IMR-90 (cell line): ENCODE results near the gene RTCA.

Experiments
- CTCF ChIP-seq: conservative IDR thresholded peaks from 2 replicates; pipeline ENCODE4 v1.5.1; 2012; ENCODE audit warnings: mild to moderate bottlenecking, low read depth, low read length, improper control_type of control experiment
- ELK1 ChIP-seq: fragments of 150-350 bp; IDR thresholded peaks from 2 replicates; pipeline ENCODE4 v1.6.1; 2016; ENCODE audit warnings: low read depth, mild to moderate bottlenecking, low read length, moderate library complexity, borderline replicate concordance
- MAZ ChIP-seq: IDR thresholded peaks from 2 replicates; pipeline ENCODE4 v1.6.1; 2012; ENCODE audit warnings: low read depth, mild to moderate bottlenecking, low read length, improper control_type of control experiment, moderate library complexity, borderline replicate concordance
- POLR2A ChIP-seq: IDR thresholded peaks from 2 replicates; pipeline ENCODE4 v1.6.1; 2012; ENCODE audit warnings: mild to moderate bottlenecking, low read depth, low read length
- RCOR1 ChIP-seq: IDR thresholded peaks from 2 replicates; pipeline ENCODE4 v1.6.1; 2012; ENCODE audit warnings: mild to moderate bottlenecking, low read length, improper control_type of control experiment; ENCODE audit not compliant: insufficient replicate concordance

- TF ChIP-seq ELK1 (no peak), MAZ (no peak), CTCF (no peak), POLR2A (no peak), RCOR1 (no peak)
These were observed 33.7 kb downstream of the RTCA start for GRCh38 chr1:100299521-100300222.
